ENCODE results near the gene FBXW12. TPM values are rescaled to one million over a fixed set of nuclear protein-coding genes. Genes with fewer than 3 reads are reported as not detected.

Gene FBXW12
- total RNA-seq, 2 donors from 2014 or later: not detected

DNA sequence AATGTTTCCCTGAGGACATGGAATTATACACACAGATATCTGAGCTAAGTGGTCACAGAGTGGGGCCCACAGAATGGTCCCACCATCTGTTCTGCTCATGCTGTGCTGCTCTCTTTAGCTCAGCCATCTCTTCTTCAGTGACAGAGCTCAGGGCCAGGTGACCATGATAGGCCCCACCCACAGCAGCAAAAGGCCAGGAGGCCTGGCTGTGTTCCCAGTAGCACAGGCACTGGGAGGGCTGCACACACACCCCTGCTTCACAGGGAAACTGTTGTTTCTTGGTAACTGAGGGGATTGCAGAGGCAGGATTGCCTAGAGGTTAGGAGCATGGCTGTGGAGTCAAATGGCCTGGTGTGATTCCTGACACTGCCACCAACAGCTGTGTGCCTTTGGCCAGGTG is 4.8 kb upstream of the FBXW12 start:
- Histone ChIP-seq H3K9me3 (no peaks in the 10 kb centered on the region), H3K4me3 (no peak overlapping the region), H3K4me1 (ENCODE audit: control insufficient read depth in 1 of 2, low read depth in 2 of 2) (no peaks in the 10 kb centered on the region), H3K27me3 (replicated peaks; ENCODE audit: insufficient read depth) (no peaks in the 10 kb centered on the region), H3K36me3 (no peaks in the 10 kb centered on the region), H3K27ac (no peak overlapping the region)
- ATAC-seq (ENCODE audit: insufficient number of reproducible peaks, low FRiP score, low read depth) (no peak), DNase-seq (ENCODE audit: low spot score) (no peak)
- TF ChIP-seq CTCF (IDR thresholded peaks at IDR 0.05): no peak

GRCh38 chr3:48369693-48370332 is 2.2 kb upstream of the FBXW12 start:
- ATAC-seq (ENCODE audit: insufficient number of reproducible peaks, low FRiP score, low read depth) (no peak), DNase-seq (ENCODE audit: low spot score) (no peak)
- H3K36me3 ChIP-seq: no peaks in the 10 kb centered on the region
- no peak overlapping the region for H3K4me3 ChIP-seq
- TF ChIP-seq CTCF (IDR thresholded peaks at IDR 0.05): no peak
- no peak overlapping the region for H3K27ac ChIP-seq
- H3K4me1 ChIP-seq (ENCODE audit: control insufficient read depth in 1 of 2, low read depth in 2 of 2): no peaks in the 10 kb centered on the region
- no peaks in the 10 kb centered on the region for H3K27me3 ChIP-seq (replicated peaks; ENCODE audit: insufficient read depth)
- no peaks in the 10 kb centered on the region for H3K9me3 ChIP-seq

DNA sequence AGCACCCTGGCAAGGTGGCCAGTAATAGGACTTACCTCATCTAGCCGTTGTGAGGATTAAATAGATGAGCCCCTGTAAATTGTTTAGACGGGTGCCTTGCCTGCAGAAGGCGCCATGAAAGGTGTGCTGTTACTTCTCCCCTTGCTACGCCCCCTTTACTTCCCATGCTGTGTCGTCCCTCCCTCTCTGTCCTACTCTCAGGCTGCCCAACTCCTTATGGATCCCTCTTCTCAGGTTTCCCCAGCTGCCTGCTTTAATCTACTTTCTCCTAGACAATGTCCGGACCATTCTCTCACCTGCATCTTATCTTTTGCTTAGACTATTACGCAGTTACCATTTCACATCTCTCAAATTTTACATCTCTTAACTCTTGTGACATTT is 1.7 kb upstream of the FBXW12 start:
- no peak for DNase-seq (ENCODE audit: low spot score)
- Histone ChIP-seq H3K27ac (no peak overlapping the region), H3K36me3 (no peaks in the 10 kb centered on the region), H3K4me1 (ENCODE audit: control insufficient read depth in 1 of 2, low read depth in 2 of 2) (no peaks in the 10 kb centered on the region), H3K27me3 (replicated peaks; ENCODE audit: insufficient read depth) (no peaks in the 10 kb centered on the region), H3K9me3 (no peaks in the 10 kb centered on the region), H3K4me3 (no peak overlapping the region)
- no peak for ATAC-seq (ENCODE audit: insufficient number of reproducible peaks, low FRiP score, low read depth)
- no peak for TF ChIP-seq CTCF (IDR thresholded peaks at IDR 0.05)

- H3K9me3 ChIP-seq: no peaks in the 10 kb centered on the region
- no peak for ATAC-seq (ENCODE audit: insufficient number of reproducible peaks, low FRiP score, low read depth)
- H3K27ac ChIP-seq: no peak overlapping the region
- DNase-seq (ENCODE audit: low spot score): no peak
- no peaks in the 10 kb centered on the region for H3K27me3 ChIP-seq (replicated peaks; ENCODE audit: insufficient read depth)
- H3K4me1 ChIP-seq (ENCODE audit: control insufficient read depth in 1 of 2, low read depth in 2 of 2): no peaks in the 10 kb centered on the region
- TF ChIP-seq CTCF (IDR thresholded peaks at IDR 0.05): no peak
- no peak overlapping the region for H3K4me3 ChIP-seq
- no peaks in the 10 kb centered on the region for H3K36me3 ChIP-seq
Observed at GRCh38 chr3:48372377-48372770, 355 bp downstream of the FBXW12 start.

GRCh38 chr3:48372862-48373435 is 930 bp downstream of the FBXW12 start:
- DNase-seq (ENCODE audit: low spot score) (no peak), ATAC-seq (ENCODE audit: insufficient number of reproducible peaks, low FRiP score, low read depth) (no peak)
- no peaks in the 10 kb centered on the region for H3K36me3 ChIP-seq
- H3K27ac ChIP-seq: no peak overlapping the region
- H3K9me3 ChIP-seq: no peaks in the 10 kb centered on the region
- no peak for TF ChIP-seq CTCF (IDR thresholded peaks at IDR 0.05)
- H3K4me3 ChIP-seq: no peak overlapping the region
- H3K27me3 ChIP-seq (replicated peaks; ENCODE audit: insufficient read depth): no peaks in the 10 kb centered on the region
- H3K4me1 ChIP-seq (ENCODE audit: control insufficient read depth in 1 of 2, low read depth in 2 of 2): no peaks in the 10 kb centered on the region

Measured in thoracic aorta (tissue), 2 donors.